ENCODE measurements around the gene LINS1.

DNA sequence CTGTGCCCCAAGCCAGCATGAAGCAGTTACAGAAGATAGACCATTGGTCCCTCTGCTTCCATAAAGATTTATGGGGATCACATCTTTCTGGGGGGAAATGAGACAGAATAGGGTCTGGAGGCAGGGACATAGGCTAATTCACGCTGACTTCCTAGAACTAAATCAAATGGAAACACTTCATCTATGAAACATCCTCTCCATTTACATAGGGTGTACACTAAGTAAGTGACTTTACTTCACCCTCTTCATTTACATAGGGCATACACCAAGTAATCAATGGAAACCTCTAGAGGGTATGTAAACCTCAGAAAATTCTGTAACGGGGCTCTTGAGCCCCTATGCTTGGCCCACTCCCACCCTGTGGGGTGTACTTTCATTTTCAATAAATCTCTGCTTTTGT is 10.1 kb downstream of the LINS1 start:
- TF ChIP-seq, protein P1, sequence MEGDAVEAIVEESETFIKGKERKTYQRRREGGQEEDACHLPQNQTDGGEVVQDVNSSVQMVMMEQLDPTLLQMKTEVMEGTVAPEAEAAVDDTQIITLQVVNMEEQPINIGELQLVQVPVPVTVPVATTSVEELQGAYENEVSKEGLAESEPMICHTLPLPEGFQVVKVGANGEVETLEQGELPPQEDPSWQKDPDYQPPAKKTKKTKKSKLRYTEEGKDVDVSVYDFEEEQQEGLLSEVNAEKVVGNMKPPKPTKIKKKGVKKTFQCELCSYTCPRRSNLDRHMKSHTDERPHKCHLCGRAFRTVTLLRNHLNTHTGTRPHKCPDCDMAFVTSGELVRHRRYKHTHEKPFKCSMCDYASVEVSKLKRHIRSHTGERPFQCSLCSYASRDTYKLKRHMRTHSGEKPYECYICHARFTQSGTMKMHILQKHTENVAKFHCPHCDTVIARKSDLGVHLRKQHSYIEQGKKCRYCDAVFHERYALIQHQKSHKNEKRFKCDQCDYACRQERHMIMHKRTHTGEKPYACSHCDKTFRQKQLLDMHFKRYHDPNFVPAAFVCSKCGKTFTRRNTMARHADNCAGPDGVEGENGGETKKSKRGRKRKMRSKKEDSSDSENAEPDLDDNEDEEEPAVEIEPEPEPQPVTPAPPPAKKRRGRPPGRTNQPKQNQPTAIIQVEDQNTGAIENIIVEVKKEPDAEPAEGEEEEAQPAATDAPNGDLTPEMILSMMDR (IDR thresholded peaks at IDR 0.05) = no peak
- TF ChIP-seq POLR2A (IDR thresholded peaks at IDR 0.05) (no peak), POLR2AphosphoS5 (IDR thresholded peaks at IDR 0.05) (no peak)
